ENCODE data around the gene TSPEAR.

DNA sequence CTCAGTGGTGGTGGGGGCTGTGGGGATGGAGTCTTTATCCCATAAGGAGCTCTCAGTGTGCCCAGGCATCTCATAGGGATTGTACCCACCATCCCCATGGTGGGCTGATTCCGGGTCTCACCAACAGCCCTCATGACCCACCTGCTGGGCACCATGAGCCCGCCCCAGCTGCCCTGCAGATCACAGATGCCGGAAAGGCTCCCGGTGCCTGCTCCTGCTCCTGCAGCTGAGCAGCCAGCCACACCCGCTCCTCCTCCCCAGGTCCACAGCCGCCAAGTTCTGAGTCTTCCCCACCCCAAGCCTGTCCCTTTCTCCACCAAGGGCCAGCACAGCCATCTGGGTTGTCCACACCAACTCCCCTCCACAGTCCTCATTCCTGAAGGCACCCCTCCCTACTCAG is 15.5 kb upstream of the TSPEAR start:
- no peak for TF ChIP-seq POLR2AphosphoS5 (IDR thresholded peaks at IDR 0.05)
- TF ChIP-seq, protein P1, sequence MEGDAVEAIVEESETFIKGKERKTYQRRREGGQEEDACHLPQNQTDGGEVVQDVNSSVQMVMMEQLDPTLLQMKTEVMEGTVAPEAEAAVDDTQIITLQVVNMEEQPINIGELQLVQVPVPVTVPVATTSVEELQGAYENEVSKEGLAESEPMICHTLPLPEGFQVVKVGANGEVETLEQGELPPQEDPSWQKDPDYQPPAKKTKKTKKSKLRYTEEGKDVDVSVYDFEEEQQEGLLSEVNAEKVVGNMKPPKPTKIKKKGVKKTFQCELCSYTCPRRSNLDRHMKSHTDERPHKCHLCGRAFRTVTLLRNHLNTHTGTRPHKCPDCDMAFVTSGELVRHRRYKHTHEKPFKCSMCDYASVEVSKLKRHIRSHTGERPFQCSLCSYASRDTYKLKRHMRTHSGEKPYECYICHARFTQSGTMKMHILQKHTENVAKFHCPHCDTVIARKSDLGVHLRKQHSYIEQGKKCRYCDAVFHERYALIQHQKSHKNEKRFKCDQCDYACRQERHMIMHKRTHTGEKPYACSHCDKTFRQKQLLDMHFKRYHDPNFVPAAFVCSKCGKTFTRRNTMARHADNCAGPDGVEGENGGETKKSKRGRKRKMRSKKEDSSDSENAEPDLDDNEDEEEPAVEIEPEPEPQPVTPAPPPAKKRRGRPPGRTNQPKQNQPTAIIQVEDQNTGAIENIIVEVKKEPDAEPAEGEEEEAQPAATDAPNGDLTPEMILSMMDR (IDR thresholded peaks at IDR 0.05) = no peak
